Activated CD8-positive, alpha-beta memory T cell treated with anti-CD3 and anti-CD28 coated beads, Interleukin-2, amount 50 U/mL, for 24 hours (primary cell): ENCODE data around the gene SHISA6.

Experiments used
- DNase-seq: peaks from one replicate; pipeline ENCODE4 v3.0.0-alpha.2; 2020; ENCODE audit errors: extremely low read depth

The SHISA6 gene

GRCh38 chr17:11539637-11540036 lies 298.6 kb downstream of the SHISA6 start:
- no peak for DNase-seq

- no peak for DNase-seq
Observed at GRCh38 chr17:11545002-11545401, 304.0 kb downstream of the SHISA6 start.

GRCh38 chr17:11545696-11546095 lies 304.7 kb downstream of the SHISA6 start:
- DNase-seq: no peak

- no peak for DNase-seq
Observed at GRCh38 chr17:11547853-11548252, 306.8 kb downstream of the SHISA6 start.

GRCh38 chr17:11548398-11548797 lies 307.4 kb downstream of the SHISA6 start:
- DNase-seq: no peak

GRCh38 chr17:11550431-11550830 lies 309.4 kb downstream of the SHISA6 start:
- DNase-seq: no peak

GRCh38 chr17:11551442-11551841 lies 310.4 kb downstream of the SHISA6 start:
- no peak for DNase-seq

GRCh38 chr17:11553135-11553534 lies 312.1 kb downstream of the SHISA6 start:
- no peak for DNase-seq

- no peak for DNase-seq
Observed at GRCh38 chr17:11554042-11554441, 313.0 kb downstream of the SHISA6 start.

GRCh38 chr17:11554542-11554941 lies 313.5 kb downstream of the SHISA6 start:
- no peak for DNase-seq

- no peak for DNase-seq
Observed at GRCh38 chr17:11555530-11555929, 314.5 kb downstream of the SHISA6 start.

- no peak for DNase-seq
Observed at GRCh38 chr17:11557727-11558452, 316.9 kb downstream of the SHISA6 start.

GRCh38 chr17:11558681-11559234 lies 317.7 kb downstream of the SHISA6 start:
- DNase-seq: no peak

- no peak for DNase-seq
Observed at GRCh38 chr17:11559601-11560000, 318.6 kb downstream of the SHISA6 start.

- no peak for DNase-seq
Observed at GRCh38 chr17:11561281-11561680, 320.3 kb downstream of the SHISA6 start.

- DNase-seq: no peak
Observed at GRCh38 chr17:11561702-11562101, 320.7 kb downstream of the SHISA6 start.

GRCh38 chr17:11564589-11565380 lies 323.8 kb downstream of the SHISA6 start:
- no peak for DNase-seq

- no peak for DNase-seq
Observed at GRCh38 chr17:11565591-11565990, 324.6 kb downstream of the SHISA6 start.

GRCh38 chr17:11578998-11579397 lies 338.0 kb downstream of the SHISA6 start:
- no peak for DNase-seq

- DNase-seq: no peak
Observed at GRCh38 chr17:11580677-11581076, 339.7 kb downstream of the SHISA6 start.

GRCh38 chr17:11582217-11582616 lies 341.2 kb downstream of the SHISA6 start:
- no peak for DNase-seq

GRCh38 chr17:11583306-11583992 lies 342.4 kb downstream of the SHISA6 start:
- DNase-seq: no peak
